GM21528 (cell line): ENCODE data around the gene KDM4B.

Experiments used
- ATAC-seq: cut with Tn5 transposase; IDR thresholded peaks from one replicate; pipeline ENCODE4 v1.9.1; 2021; ENCODE audit warnings: mild to moderate bottlenecking, moderate library complexity; ENCODE audit not compliant: unreplicated experiment, low FRiP score

Gene KDM4B

GRCh38 chr19:5064896-5065295 lies 96.0 kb downstream of the KDM4B start:
- ATAC-seq, result no peak

- no peak for ATAC-seq
These were observed 96.8 kb downstream of the KDM4B start for GRCh38 chr19:5065663-5066093.

- ATAC-seq, result no peak
These were observed 97.9 kb downstream of the KDM4B start for GRCh38 chr19:5066768-5067167.

- no peak for ATAC-seq
These were observed 98.8 kb downstream of the KDM4B start for GRCh38 chr19:5067678-5068077.

GRCh38 chr19:5068233-5069072 lies 99.5 kb downstream of the KDM4B start:
- ATAC-seq, result no peak

- ATAC-seq, result no peak
These were observed 101.4 kb downstream of the KDM4B start for GRCh38 chr19:5070331-5070730.

- no peak for ATAC-seq
These were observed 102.0 kb downstream of the KDM4B start for GRCh38 chr19:5070930-5071329.

GRCh38 chr19:5071579-5071978 lies 102.7 kb downstream of the KDM4B start:
- no peak for ATAC-seq

GRCh38 chr19:5072115-5072514 lies 103.2 kb downstream of the KDM4B start:
- ATAC-seq, result no peak

GRCh38 chr19:5073153-5073844 lies 104.4 kb downstream of the KDM4B start:
- ATAC-seq, result no peak

GRCh38 chr19:5074407-5074806 lies 105.5 kb downstream of the KDM4B start:
- ATAC-seq, result no peak

GRCh38 chr19:5074830-5075394 lies 106.0 kb downstream of the KDM4B start:
- ATAC-seq, result no peak

GRCh38 chr19:5075597-5075996 lies 106.7 kb downstream of the KDM4B start:
- ATAC-seq, result no peak

- no peak for ATAC-seq
These were observed 107.7 kb downstream of the KDM4B start for GRCh38 chr19:5076440-5077208.

GRCh38 chr19:5077209-5077515 lies 108.2 kb downstream of the KDM4B start:
- ATAC-seq, result no peak

GRCh38 chr19:5078182-5078581 lies 109.3 kb downstream of the KDM4B start:
- ATAC-seq, result no peak

GRCh38 chr19:5078666-5079065 lies 109.8 kb downstream of the KDM4B start:
- no peak for ATAC-seq

- no peak for ATAC-seq
These were observed 110.3 kb downstream of the KDM4B start for GRCh38 chr19:5079071-5079774.

- no peak for ATAC-seq
These were observed 111.2 kb downstream of the KDM4B start for GRCh38 chr19:5080030-5080654.

GRCh38 chr19:5080809-5081208 lies 111.9 kb downstream of the KDM4B start:
- no peak for ATAC-seq
